HG03442 (cell line): Measurements from ENCODE around the gene AMACR.

Experiments
- ATAC-seq: cut with Tn5 transposase; IDR thresholded peaks from one replicate; pipeline ENCODE4 v1.9.1; 2021; ENCODE audit warnings: mild to moderate bottlenecking, moderate library complexity; ENCODE audit not compliant: unreplicated experiment

AMACR gene

GRCh38 chr5:34007621-34008600, at the start of gene AMACR:
Gene AMACR (minus strand): TSS chr5:34008050. CDS start chr5:34008019, 31 bp downstream.
- peak; percentile 93 for ATAC-seq

GRCh38 chr5:34057569-34057968, 49.7 kb upstream of the AMACR start:
- no peak for ATAC-seq

GRCh38 chr5:34057118-34057517, 49.3 kb upstream of the AMACR start:
- ATAC-seq = no peak

- no peak for ATAC-seq
These were observed 47.8 kb upstream of the AMACR start for GRCh38 chr5:34055667-34056066.

GRCh38 chr5:34054400-34054729, 46.5 kb upstream of the AMACR start:
- ATAC-seq = no peak

- ATAC-seq = no peak
These were observed 45.9 kb upstream of the AMACR start for GRCh38 chr5:34053571-34054399.

GRCh38 chr5:34053133-34053532, 45.3 kb upstream of the AMACR start:
- no peak for ATAC-seq

- no peak for ATAC-seq
These were observed 43.6 kb upstream of the AMACR start for GRCh38 chr5:34051374-34051980.

- ATAC-seq = no peak
These were observed 40.1 kb upstream of the AMACR start for GRCh38 chr5:34047774-34048572.

- no peak for ATAC-seq
These were observed 39.3 kb upstream of the AMACR start for GRCh38 chr5:34047143-34047542.

GRCh38 chr5:34045996-34046395, 38.1 kb upstream of the AMACR start:
- no peak for ATAC-seq

GRCh38 chr5:34045023-34045422, 37.2 kb upstream of the AMACR start:
- no peak for ATAC-seq

GRCh38 chr5:34043099-34043876, 35.4 kb upstream of the AMACR start, which contains the start of gene C1QTNF3:
Gene C1QTNF3 (minus strand): TSS chr5:34043213. CDS start chr5:34043125, 88 bp downstream.
- no peak for ATAC-seq

- ATAC-seq = no peak
These were observed 34.5 kb upstream of the AMACR start for GRCh38 chr5:34042321-34042720.

GRCh38 chr5:34041247-34041972, 33.6 kb upstream of the AMACR start:
- ATAC-seq = no peak

GRCh38 chr5:34040472-34040871, 32.6 kb upstream of the AMACR start:
- no peak for ATAC-seq

GRCh38 chr5:34039398-34040157, 31.7 kb upstream of the AMACR start:
- ATAC-seq = no peak

GRCh38 chr5:34038838-34039237, 31.0 kb upstream of the AMACR start:
- ATAC-seq = no peak
